SKM-1 treated with dmso at 0.1 percent for 144 hours (cell line): ENCODE data around the gene RFT1.
"Not testable (repeated sequence)": the region's sequence is repeated elsewhere in the genome, so short reads cannot be mapped to it uniquely, and the experiment has no call there.

Experiments
- DNase-seq: peaks from one replicate; lab custom pipeline; 2025; ENCODE audit not compliant: unreplicated experiment; lab: John Stamatoyannopoulos, UW

RFT1 gene

DNA sequence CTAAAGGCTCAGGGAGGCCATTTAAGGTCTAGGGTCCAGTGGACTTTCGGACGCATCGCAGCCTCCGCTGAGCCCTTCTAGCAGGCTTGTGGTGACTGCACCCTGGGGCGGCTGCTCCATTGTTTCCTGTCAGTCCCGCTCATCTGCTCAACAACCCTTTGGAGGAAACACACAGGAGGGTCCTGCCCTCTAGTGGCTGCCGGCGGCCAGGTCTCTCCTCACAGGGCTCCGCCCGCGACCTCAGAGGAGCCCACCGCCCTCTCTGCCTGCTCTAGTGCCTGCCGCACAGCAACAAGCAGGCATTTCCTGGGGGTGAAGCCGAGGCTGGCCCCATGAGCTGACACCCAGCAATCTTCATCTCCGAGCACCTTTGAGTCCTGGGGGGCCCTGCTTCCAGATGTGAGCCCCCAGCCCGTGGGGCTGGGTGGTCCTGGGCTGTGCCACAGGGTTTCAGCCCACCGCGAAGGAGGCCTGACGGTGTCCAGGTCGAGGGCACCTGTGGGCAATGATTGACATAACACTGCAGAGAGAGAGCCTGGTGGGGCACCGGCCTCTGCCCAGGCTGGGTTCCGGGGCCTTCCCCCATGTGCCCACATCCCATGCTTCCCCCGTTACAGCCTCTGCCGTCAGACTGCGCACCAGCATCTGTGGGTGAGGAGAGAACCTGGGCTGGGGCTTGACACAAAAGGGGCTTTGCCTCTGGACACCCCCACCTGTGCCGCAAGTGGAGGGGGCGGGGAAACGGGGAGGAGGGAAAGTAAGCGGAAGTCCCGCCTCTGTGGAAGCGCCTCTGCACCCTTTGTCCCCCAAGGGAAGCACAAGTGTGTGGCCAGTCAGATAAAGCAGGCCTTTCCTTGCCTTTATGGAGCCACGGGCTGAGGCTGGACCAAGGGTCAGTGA lies 57.3 kb downstream of the RFT1 start:
- DNase-seq: peak; percentile 89

GRCh38 chr3:53071882-53072431 lies 58.3 kb downstream of the RFT1 start:
- no peak for DNase-seq

GRCh38 chr3:53069422-53070068 lies 60.7 kb downstream of the RFT1 start:
- DNase-seq: no peak

- no peak for DNase-seq
Observed at GRCh38 chr3:53068176-53068575, 62.1 kb downstream of the RFT1 start.

GRCh38 chr3:53067567-53067966 lies 62.7 kb downstream of the RFT1 start:
- DNase-seq: no peak

- no peak for DNase-seq
Observed at GRCh38 chr3:53065841-53066480, 64.3 kb downstream of the RFT1 start.

DNA sequence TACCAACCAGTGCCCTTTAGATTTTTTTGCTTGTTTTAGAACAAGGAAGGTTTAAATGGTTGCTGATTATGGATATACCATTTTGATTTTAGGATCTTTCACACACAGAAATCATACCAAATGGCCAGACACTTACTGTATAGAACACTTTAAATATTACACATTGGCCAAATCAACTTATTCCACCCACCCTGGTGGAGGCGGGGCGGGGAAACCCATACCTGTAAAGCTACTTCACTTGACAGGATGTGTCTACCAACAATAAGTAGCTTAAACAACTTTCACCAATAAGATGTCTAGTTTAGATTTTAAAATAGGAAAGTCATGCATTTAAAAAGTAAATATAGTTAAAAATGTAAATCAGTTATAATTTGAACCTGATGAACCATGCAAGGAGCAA lies 67.3 kb downstream of the RFT1 start:
- no peak for DNase-seq

- DNase-seq: no peak
Observed at GRCh38 chr3:53056442-53056841, 73.8 kb downstream of the RFT1 start.

DNA sequence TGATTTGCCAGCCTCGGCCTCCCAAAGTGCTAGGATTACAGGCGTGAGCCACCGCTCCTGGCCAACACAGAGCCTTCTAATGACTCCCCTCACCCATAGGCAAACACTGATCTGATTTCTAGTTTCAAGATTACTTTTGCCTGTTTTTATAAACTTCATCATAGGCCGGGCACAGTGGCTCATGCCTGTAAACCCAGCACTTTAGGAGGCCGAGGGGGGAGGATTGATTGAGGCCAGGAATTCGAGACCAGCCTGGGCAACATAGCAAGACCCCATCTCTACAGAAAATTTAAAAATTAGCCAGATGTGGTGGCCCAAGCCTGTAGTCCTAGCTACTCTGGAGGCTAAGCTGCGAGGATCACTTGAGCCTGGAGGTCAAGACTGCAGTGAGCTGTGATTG lies 76.0 kb downstream of the RFT1 start:
- DNase-seq: not testable (repeated sequence)

- DNase-seq: no peak
Observed at GRCh38 chr3:53051929-53052328, 78.3 kb downstream of the RFT1 start.

DNA sequence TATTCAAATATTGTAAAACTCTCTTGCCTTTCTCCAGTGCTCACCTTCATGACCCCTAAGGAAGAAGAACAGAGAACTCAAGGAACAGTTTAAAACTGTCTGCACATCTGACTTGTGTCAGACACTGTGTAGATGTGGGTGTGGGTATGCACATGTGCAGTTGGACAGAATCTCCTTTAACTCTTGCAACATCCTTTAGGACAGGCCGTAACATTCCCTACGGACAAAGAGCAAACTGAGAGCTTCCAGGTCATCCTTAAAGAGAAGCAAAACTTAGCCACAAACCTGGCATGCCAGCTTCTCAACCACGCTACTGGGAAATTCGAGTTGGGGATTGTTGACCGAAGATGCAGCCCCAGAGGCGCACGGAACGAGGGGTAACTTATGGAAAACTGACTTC lies 80.2 kb downstream of the RFT1 start:
- DNase-seq: no peak

DNA sequence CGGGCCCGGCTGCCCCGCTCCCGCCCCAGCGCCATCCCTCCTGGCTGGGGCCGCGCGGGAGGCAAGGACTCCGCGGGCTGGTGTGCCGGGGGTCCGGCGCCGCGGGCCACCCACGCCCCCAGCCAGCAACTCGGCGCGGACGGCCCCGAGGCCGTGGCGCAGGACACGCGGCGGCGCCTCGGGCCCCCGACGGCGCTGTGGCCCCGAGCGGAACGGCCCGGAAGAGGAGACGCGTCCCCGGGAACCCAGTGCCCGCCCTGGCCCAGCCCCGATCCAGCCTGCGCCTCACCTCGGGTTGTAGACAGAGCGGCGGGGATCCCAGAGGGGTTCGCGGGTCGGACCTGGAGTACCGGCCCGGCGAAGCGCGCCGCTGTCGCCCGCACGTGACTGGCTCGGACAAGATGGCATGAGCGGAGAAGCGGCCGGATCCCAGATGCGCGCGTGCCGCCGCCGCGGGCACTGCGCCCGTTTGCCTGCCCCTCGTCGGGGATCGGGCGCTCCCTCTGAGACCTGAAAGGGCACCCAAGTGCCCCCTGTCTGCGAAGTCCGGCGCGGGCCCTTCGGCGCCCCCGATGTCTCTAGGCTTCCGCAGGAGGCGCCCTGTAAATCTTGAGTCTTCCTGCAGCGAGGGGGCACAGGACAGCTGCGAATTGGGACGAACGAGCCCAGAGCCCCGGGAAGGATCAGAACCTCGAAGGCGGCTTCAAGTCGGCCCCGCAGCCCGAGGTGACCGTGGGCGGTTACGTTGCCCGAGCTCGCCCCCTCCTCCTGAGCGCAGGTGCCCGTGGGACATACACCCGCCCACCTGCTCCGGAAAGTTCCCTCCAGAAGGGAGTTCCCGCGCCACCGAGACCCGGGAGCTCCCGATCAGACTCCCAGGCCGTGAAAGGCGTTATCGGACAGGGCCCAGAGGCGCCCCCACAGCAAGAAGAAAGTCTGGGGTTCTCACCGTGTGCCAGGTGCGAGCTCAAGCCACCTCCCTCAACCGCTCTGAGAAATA lies 83.8 kb downstream of the RFT1 start:
- peak; percentile 47 for DNase-seq

DNA sequence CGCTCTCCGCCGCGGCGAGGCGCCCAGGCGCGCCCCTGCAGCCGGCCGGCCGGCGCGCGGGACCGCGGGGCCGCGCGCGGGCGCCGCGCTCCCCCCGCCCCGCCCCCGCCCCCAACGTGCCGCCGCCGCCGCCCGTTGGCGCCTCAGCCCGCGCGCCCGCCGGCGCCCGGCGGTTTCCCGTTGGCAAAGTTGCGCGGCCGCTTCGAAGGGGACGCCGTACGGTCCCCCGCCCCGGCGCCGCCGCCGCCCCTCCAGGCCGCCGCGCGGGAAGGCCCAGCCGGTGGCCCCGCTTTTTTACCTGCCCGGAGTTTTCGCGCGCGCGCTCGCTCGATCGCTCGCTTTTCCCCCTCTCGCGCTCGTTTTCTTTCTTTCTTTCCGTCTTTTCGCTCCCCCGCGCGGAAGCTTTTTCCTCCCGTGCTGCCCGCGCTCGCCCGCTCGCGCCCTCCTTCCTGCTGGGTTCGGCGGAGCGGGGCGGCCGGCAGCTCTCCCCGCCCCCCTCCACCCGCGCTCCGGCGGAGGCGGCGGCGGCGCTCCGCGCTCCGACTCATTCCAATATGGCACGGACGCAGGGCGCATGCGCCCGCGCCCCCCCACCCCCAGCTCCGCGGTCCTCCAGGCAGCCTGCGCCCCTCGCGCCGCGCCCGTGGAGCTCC lies 84.6 kb downstream of the RFT1 start, which contains the start of gene SFMBT1:
Gene SFMBT1, minus strand, starts transcription at position 556 of the 653 bp plus-strand sequence. CDS start 76,945 bp downstream, outside the sequence.
- DNase-seq: peak; percentile 18

- DNase-seq: peak; percentile 42
Observed at GRCh38 chr3:53044711-53045517, 85.3 kb downstream of the RFT1 start.

- DNase-seq: no peak
Observed at GRCh38 chr3:53044371-53044710, 85.9 kb downstream of the RFT1 start.

DNA sequence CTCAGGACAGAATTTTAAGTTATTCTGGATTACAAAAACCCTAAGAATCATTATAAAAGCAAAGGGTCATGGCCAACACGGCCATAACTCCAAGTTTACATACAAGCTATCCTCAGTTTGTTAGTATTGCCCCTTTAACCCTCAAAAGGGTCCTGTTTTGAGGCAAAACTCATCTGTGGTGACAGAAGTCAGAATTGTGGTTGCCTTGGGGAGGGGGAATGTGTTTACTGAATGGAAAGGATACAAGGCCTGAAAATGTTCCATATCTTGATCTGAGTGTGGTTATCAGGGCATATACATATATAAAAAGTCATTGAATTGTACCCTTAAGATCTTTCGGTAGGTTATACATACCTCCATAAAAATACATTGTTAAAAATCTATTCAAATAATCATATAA lies 86.5 kb downstream of the RFT1 start:
- DNase-seq: no peak

GRCh38 chr3:53042651-53043050 lies 87.6 kb downstream of the RFT1 start:
- DNase-seq: no peak

DNA sequence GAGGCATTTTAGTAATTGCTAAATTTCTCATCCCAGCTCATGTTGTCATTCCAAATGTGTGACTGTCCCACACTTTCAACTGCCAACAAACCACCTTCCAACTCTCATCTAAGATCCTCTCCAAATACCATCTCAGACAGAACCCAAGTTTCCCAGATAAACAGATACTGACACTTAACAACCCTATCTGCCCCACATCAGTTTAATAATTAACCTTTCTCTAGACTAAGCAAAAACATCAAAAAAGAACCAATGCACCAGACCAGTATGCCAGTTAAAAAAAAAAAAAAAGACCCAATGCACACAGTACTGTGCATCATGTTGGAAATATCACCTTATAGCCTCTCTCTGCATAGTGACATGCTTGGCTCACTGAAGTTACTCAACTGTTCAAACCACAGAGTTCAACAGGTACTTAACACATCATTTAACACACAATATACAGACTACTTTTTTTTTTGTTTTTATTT lies 89.8 kb downstream of the RFT1 start:
- DNase-seq: no peak

DNA sequence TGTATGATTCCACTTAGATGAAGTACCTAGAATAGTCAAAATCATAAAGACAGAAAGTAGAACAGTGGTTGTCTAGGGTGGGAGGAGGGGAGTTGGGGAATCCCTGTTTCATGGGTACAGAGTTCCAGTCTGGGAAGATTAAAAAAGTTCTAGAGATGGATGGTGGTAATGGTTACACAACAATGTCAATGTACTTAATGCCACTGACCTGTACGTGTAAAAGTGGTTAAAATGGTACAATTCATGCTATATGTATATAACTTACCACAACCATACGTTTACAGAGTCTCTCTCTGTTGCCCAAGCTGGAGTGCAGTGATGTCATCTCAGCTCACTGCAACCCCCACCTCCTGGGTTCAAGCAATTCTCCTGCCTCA lies 90.9 kb downstream of the RFT1 start:
- DNase-seq: no peak
